Neural cell (in vitro differentiated cells): Measurements from ENCODE around the gene MS4A12. TPM values are rescaled to one million over a fixed set of nuclear protein-coding genes. Genes with fewer than 3 reads are reported as not detected.

Experiments used
- H2AFZ ChIP-seq: fragments of 200-600, 300-800 bp; sonication (generic), shearing (Covaris generic); 2 replicates; pipeline ENCODE4 v1.6.0; 2014; ENCODE audit warnings: low read depth, mild to moderate bottlenecking, antibody characterized with exemption, low read length, moderate library complexity
- H3F3A ChIP-seq: fragments of 200-600 bp; shearing (Covaris generic); 2 replicates; pipeline ENCODE4 v1.6.1; 2016; ENCODE audit warnings: mild to moderate bottlenecking, moderate library complexity, mixed read lengths, antibody characterized with exemption, low read length; ENCODE audit not compliant: insufficient read depth, poor library complexity, severe bottlenecking
- H3K27ac ChIP-seq: fragments of 200-600, 300-800 bp; sonication (generic), shearing (Covaris generic); 2 replicates; pipeline ENCODE4 v1.5.1; 2014; ENCODE audit warnings: mild to moderate bottlenecking, low read length, moderate library complexity
- H3K27me3 ChIP-seq: fragments of 300-800, 200-600 bp; sonication (generic), shearing (Covaris generic); 2 replicates; pipeline ENCODE4 v1.6.0; 2014; ENCODE audit warnings: mild to moderate bottlenecking, low read depth, low read length, moderate library complexity; ENCODE audit not compliant: insufficient read depth
- H3K36me3 ChIP-seq: fragments of 300-800, 200-600 bp; sonication (generic), shearing (Covaris generic); 2 replicates; pipeline ENCODE4 v1.5.1; 2014; ENCODE audit warnings: mild to moderate bottlenecking, antibody characterized with exemption, low read length, moderate library complexity; ENCODE audit not compliant: insufficient read depth
- H3K4me2 ChIP-seq: fragments of 300-800, 200-600 bp; sonication (generic), shearing (Covaris generic); 2 replicates; pipeline ENCODE4 v1.6.0; 2014; ENCODE audit warnings: mild to moderate bottlenecking, low read length
- H3K4me3 ChIP-seq: fragments of 300-800, 200-600 bp; sonication (generic), shearing (Covaris generic); 2 replicates; pipeline ENCODE4 v1.5.1; 2014; ENCODE audit warnings: mild to moderate bottlenecking, low read length, moderate library complexity
- H3K79me2 ChIP-seq: fragments of 200-600 bp; shearing (Covaris generic); replicated peaks from 2 replicates; pipeline ENCODE4 v1.6.0; 2014; ENCODE audit warnings: mild to moderate bottlenecking, low read length, moderate library complexity; ENCODE audit not compliant: insufficient read depth
- H3K9ac ChIP-seq: fragments of 300-800, 200-600 bp; sonication (generic), shearing (Covaris generic); 2 replicates; pipeline ENCODE4 v1.6.1; 2016; ENCODE audit warnings: mild to moderate bottlenecking, low read length, mixed read lengths
- H3K9me2 ChIP-seq: fragments of 200-600 bp; shearing (Covaris generic); 2 replicates; pipeline ENCODE4 v1.6.1; 2016; ENCODE audit warnings: mild to moderate bottlenecking, low read length, mixed read lengths; ENCODE audit not compliant: insufficient read depth
- H3K9me3 ChIP-seq: fragments of 200-600, 300-800 bp; sonication (generic), shearing (Covaris generic); 2 replicates; pipeline ENCODE4 v1.6.1; 2016; ENCODE audit warnings: mild to moderate bottlenecking, mixed run types, low read length, moderate library complexity, mixed read lengths
- H4K20me1 ChIP-seq: fragments of 200-600 bp; shearing (Covaris generic); 2 replicates; pipeline ENCODE4 v1.6.1; 2016; ENCODE audit warnings: mild to moderate bottlenecking, mixed run types; ENCODE audit not compliant: insufficient read depth
- EP300 ChIP-seq: fragments of 450-650 bp; conservative IDR thresholded peaks from 2 replicates; pipeline ENCODE4 v1.6.1; 2014; ENCODE audit warnings: antibody characterized with exemption, mild to moderate bottlenecking, moderate library complexity; ENCODE audit not compliant: poor library complexity, severe bottlenecking
- EZH2 ChIP-seq: fragments of 200-600, 300-800 bp; shearing (Covaris generic), sonication (generic); IDR thresholded peaks from 2 replicates; pipeline ENCODE4 v1.6.1; 2014; ENCODE audit warnings: antibody characterized with exemption, low read length, borderline replicate concordance, mild to moderate bottlenecking; ENCODE audit not compliant: insufficient read depth, poor library complexity, severe bottlenecking
- MXI1 ChIP-seq: fragments of 450-650 bp; conservative IDR thresholded peaks from 2 replicates; pipeline ENCODE4 v1.6.1; 2014; ENCODE audit warnings: antibody characterized with exemption, mild to moderate bottlenecking; ENCODE audit not compliant: poor library complexity, severe bottlenecking
- POLR2AphosphoS5 ChIP-seq: IDR thresholded peaks from 2 replicates; pipeline ENCODE4 v1.6.1; 2012
- RAD21 ChIP-seq: fragments of 450-650 bp; conservative IDR thresholded peaks from 2 replicates; pipeline ENCODE4 v1.6.1; 2014; ENCODE audit warnings: antibody characterized with exemption, mild to moderate bottlenecking, moderate library complexity
- REST ChIP-seq: IDR thresholded peaks from 2 replicates; pipeline ENCODE4 v1.6.1; 2012; ENCODE audit warnings: borderline replicate concordance
- SMC3 ChIP-seq: fragments of 450-650 bp; conservative IDR thresholded peaks from 2 replicates; pipeline ENCODE4 v1.6.1; 2014; ENCODE audit warnings: antibody characterized with exemption, mild to moderate bottlenecking, moderate library complexity; ENCODE audit not compliant: poor library complexity
- TAF1 ChIP-seq: IDR thresholded peaks from 2 replicates; pipeline ENCODE4 v1.6.1; 2012; ENCODE audit warnings: low read depth
- polyA plus RNA-seq: library from polyadenylated mRNA; depleted of rRNA; stranded (reverse); fragments of >200 nt; gene quantifications from 2 replicates; pipeline ENCODE4 v1.2.3, GENCODE V29; 2014
- TF ChIP-seq, protein P1 (sequence below): fragments of 450-650 bp; IDR thresholded peaks from 2 replicates; pipeline ENCODE4 v1.5.1; 2014; ENCODE audit warnings: antibody characterized with exemption, mild to moderate bottlenecking, moderate library complexity; ENCODE audit not compliant: poor library complexity, severe bottlenecking

The MS4A12 gene
- polyA plus RNA-seq, 1 donor from 2014 or later: not detected

DNA sequence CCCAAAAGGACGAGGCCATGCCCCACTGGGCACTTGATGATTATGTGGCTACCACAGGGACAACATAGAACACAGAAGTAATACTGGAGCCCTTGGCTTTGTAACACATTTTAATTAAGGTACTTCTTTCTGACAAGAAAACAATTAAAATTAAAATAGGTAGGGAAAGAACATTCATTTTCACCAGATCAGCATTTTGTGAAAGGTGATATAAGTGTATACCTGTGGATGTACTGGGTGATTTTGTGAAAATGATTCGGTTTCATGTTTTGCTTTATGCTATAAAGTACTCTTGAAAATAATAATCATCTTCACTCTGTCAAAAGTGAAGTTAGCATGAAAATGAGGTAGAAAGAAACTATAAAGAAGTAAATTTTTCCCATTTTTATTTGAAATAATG is 876 bp downstream of the MS4A12 start:
- no peak overlapping the region for H3K27ac ChIP-seq

DNA sequence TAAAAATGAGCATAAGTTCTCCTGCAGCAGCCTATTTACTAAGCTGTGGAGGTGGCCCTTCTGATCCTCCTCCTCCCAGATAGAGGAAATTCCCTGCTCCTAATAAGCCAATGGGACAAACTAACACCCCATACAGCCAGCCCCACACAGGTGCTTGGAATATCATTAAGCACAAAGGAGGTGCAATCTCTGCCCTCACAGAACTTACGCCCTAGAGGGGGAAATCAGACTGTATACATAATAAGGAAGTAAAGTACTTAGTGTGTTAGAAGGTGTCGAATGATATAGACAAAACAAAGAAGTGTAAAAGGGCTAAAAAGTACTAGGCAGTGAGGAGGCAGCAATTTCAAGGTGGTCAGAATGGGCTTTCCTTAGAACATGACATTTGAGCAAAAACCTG is 5.8 kb downstream of the MS4A12 start:
- Histone ChIP-seq H4K20me1 (no peaks in the 10 kb centered on the region), H2AFZ (no peak overlapping the region), H3K4me2 (no peak overlapping the region), H3K9ac (no peak overlapping the region), H3K27me3 (no peaks in the 10 kb centered on the region), H3K9me3 (no peaks in the 10 kb centered on the region), H3K27ac (no peak overlapping the region), H3K4me3 (no peak overlapping the region), H3K9me2 (no peaks in the 10 kb centered on the region), H3K79me2 (no peaks in the 10 kb centered on the region), H3F3A (no peaks in the 10 kb centered on the region), H3K36me3 (no peaks in the 10 kb centered on the region)
- TF ChIP-seq REST: no peak
- TF ChIP-seq, protein P1, sequence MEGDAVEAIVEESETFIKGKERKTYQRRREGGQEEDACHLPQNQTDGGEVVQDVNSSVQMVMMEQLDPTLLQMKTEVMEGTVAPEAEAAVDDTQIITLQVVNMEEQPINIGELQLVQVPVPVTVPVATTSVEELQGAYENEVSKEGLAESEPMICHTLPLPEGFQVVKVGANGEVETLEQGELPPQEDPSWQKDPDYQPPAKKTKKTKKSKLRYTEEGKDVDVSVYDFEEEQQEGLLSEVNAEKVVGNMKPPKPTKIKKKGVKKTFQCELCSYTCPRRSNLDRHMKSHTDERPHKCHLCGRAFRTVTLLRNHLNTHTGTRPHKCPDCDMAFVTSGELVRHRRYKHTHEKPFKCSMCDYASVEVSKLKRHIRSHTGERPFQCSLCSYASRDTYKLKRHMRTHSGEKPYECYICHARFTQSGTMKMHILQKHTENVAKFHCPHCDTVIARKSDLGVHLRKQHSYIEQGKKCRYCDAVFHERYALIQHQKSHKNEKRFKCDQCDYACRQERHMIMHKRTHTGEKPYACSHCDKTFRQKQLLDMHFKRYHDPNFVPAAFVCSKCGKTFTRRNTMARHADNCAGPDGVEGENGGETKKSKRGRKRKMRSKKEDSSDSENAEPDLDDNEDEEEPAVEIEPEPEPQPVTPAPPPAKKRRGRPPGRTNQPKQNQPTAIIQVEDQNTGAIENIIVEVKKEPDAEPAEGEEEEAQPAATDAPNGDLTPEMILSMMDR: no peak
- TF ChIP-seq TAF1: no peak
- no peak for TF ChIP-seq MXI1
- TF ChIP-seq SMC3: no peak

More for the DNA sequence above, 876 bp downstream of the MS4A12 start:
- H3F3A ChIP-seq: no peaks in the 10 kb centered on the region
- H3K9me2 ChIP-seq: no peaks in the 10 kb centered on the region
- H3K36me3 ChIP-seq: no peaks in the 10 kb centered on the region
- no peaks in the 10 kb centered on the region for H3K9me3 ChIP-seq
- no peaks in the 10 kb centered on the region for H4K20me1 ChIP-seq
- H3K4me3 ChIP-seq: no peak overlapping the region
- no peak overlapping the region for H2AFZ ChIP-seq
- no peaks in the 10 kb centered on the region for H3K27me3 ChIP-seq
- H3K9ac ChIP-seq: no peak overlapping the region
- no peaks in the 10 kb centered on the region for H3K79me2 ChIP-seq
- no peak for TF ChIP-seq REST
- no peak for TF ChIP-seq TAF1
- TF ChIP-seq POLR2AphosphoS5: no peak
- TF ChIP-seq MXI1: no peak
- no peak for TF ChIP-seq EP300
- no peak for TF ChIP-seq SMC3
- TF ChIP-seq RAD21: no peak
- TF ChIP-seq, protein P1: no peak
- no peak for TF ChIP-seq EZH2
- H3K4me2 ChIP-seq: no peak overlapping the region
